GM21423 (cell line): ENCODE results near the gene TMEM140.
"Not testable (repeated sequence)": the region's sequence is repeated elsewhere in the genome, so short reads cannot be mapped to it uniquely, and the experiment has no call there.

Experiments used
- ATAC-seq: cut with Tn5 transposase; IDR thresholded peaks from one replicate; pipeline ENCODE4 v1.9.1; 2021; ENCODE audit warnings: mild to moderate bottlenecking, moderate library complexity; ENCODE audit not compliant: unreplicated experiment

TMEM140 gene

GRCh38 chr7:135211946-135212685 is 64.2 kb downstream of the TMEM140 start:
- not testable (repeated sequence) for ATAC-seq

GRCh38 chr7:135213831-135214230 is 66.0 kb downstream of the TMEM140 start:
- no peak for ATAC-seq

- ATAC-seq, result no peak
Observed at GRCh38 chr7:135215180-135215579, 67.3 kb downstream of the TMEM140 start.

- no peak for ATAC-seq
Observed at GRCh38 chr7:135215698-135216097, 67.8 kb downstream of the TMEM140 start.
